Activated gamma-delta T cell (primary cell): Measurements from ENCODE around the gene SMIM3.
"Not testable (repeated sequence)": the region's sequence is repeated elsewhere in the genome, so short reads cannot be mapped to it uniquely, and the experiment has no call there.

Experiments used
- DNase-seq: peaks from one replicate; lab custom pipeline; 2025; lab: John Stamatoyannopoulos, UW

The SMIM3 gene

GRCh38 chr5:150793423-150793888 lies 14.9 kb downstream of the SMIM3 start:
- DNase-seq = not testable (repeated sequence)

DNA sequence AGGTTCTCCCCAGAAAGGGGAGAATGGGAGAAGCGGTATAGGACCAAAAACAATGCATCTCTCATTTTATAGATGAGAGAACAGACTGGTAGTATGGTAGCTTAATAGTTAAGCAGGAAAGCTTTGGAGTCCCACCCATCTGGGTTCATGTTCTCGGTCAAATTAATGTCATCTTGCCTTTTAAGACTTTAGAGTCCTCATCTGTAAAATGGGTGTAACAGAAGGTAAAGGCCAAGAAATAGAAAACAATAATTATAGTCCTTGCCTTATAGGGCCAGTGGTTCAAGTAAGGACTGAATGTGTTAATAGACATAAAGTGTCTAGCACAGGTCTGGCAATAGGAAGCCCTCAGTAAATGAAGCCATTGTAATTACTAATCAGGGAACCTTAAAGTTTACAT lies 16.4 kb downstream of the SMIM3 start:
- DNase-seq = no peak

GRCh38 chr5:150797384-150797783 lies 18.8 kb downstream of the SMIM3 start:
- no peak for DNase-seq

DNA sequence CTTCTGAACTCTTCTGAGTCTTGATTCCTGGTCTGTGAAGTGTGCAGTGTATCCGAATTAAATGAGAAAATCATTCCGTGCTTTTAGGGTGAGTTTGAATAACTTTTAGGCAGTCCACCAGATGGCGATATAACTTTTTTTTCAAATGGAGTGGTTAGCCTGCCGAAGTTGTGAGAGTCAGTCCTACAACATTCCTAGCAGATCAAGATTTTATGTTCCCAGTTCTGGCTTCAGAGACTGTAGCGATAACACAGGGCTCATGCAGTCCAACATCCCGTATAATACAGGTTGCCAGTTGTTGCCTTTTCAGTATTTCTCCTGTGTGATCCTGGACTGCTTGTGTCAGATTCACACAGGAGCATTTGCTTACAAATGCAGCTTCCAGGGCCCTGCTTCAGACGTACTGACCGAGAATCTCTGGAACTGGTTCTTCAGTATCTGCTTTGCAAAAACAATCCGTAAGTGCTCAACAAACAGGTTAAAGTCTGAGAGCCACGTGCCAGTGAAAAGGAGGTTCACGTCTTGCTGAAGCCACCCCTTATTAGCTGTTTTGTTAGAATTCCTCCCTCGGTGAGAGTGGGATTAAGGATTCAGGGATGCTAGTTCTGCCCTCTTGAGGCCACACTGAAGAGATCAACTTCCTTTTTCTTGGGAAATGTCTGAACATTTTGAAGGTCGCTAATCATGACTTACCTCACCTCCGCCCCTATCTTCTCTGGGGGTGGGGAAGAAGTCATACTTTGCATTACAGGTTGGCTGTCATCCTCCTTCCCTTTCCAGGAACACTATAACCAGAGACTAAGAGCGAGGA lies 22.8 kb downstream of the SMIM3 start:
- no peak for DNase-seq

DNA sequence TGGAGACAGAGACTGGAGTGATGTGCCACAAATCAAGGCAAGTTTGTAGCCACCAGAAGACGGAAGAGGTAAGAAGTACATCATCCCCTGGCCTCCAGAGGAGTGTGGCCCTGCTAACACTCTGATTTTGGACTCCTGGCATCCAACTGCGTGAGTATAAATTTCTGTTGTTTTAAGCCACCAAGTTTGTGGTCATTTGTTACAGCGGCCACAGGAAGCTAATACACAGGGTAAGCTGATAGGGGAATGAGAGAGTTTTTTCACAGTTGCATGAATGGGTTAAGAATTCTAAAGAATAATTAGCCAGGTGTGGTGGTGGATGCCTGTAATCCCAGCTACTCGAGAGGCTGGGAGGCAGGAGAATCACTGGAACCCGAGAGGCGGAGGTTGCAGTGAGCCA lies 25.8 kb downstream of the SMIM3 start:
- no peak for DNase-seq

- no peak for DNase-seq
These were observed 30.8 kb downstream of the SMIM3 start for GRCh38 chr5:150809363-150809762.

- DNase-seq = no peak
These were observed 36.5 kb downstream of the SMIM3 start for GRCh38 chr5:150815010-150815409.

- DNase-seq = no peak
These were observed 38.4 kb downstream of the SMIM3 start for GRCh38 chr5:150816946-150817345.

DNA sequence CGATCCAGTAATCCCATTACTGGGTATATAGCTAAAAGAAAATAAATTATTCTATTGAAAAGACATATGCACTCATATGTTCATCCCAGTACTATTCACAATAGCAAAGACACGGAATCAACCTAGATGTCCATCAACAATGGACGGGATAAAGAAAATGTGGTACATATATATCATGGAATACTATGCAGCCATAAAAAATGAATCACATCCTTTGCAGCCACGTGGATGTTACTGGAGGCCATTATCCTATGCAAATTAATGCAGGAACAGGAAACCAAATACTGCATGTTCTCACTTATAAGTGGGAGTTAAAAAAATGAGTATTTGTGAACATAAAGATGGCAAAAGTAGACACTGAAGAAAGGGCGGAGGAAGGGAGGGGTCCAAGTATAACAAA lies 51.2 kb downstream of the SMIM3 start:
- DNase-seq = no peak

GRCh38 chr5:150831821-150832220 lies 53.3 kb downstream of the SMIM3 start:
- DNase-seq = not testable (repeated sequence)

GRCh38 chr5:150836064-150836463 lies 57.5 kb downstream of the SMIM3 start:
- DNase-seq = no peak

DNA sequence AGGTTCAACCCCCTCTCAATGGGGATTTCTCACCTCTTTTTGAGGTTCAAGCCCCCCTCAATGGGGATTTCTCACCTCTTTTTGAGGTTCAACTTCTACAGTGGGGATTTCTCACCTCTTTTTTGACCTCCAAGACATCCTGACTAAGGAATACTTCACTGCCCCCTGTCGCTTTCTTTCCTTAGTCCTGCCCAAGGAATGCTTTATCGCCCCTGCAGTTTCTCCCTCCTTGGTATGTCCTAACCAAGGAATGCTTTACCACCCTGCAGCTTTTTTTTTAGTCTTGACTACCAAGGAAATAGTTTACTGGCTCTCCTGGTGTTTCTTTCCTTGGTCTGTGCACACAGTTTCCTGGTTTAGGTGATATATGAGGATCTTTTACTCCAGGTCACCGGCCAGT lies 58.1 kb downstream of the SMIM3 start:
- no peak for DNase-seq

DNA sequence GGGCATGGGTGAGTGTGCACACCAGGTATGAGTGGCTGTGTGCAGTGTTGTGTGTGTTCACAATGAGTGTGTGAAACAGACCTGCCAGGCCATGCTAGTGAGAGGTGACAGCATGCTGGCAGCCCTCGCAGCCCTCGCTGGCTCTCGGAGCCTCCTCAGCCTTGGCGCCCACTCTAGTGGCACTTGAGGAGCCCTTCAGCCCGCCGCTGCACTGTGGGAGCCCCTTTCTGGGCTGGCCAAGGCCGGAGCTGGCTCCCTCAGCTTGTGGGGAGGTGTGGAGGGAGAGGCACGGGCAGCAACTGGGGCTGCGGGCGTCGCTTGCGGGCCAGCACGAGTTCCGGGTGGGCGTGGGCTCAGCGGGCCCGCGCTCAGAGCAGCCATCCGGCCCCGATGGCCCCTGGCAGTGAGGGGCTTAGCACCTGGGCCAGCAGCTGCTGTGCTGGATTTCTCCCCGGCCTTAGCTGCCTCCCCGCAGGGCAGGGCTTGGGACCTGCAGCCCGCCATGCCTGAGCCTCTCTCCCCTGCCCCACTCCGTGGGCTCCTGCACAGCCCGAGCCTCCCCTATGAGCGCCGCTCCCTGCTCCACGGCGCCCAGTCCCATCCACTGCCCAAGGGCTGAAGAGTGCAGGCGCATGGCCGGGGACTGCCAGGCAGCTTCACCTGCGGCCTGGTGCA lies 66.8 kb downstream of the SMIM3 start:
- not testable (repeated sequence) for DNase-seq

DNA sequence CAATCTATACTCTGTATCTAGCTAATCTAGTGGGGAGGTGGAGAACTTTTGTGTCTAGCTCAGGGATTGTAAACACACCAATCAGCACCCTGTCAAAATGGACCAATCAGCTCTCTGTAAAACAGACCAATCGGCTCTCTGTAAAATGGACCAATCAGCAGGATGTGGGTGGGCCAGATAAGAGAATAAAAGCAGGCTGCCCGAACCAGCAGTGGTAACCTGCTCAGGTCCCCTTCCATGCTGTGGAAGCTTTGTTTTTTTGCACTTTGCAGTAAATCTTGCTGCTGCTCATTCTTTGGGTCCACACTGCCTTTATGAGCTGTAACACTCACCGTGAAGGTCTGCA lies 67.7 kb downstream of the SMIM3 start, which contains the start of gene IRGM:
Gene IRGM (plus strand): TSS at position 214 of the 346 bp plus-strand sequence. CDS start 1,603 bp downstream, outside the sequence.
- DNase-seq = not testable (repeated sequence)
